ENCODE data around the gene KLHL13. TPM values are rescaled to one million over a fixed set of nuclear protein-coding genes. Genes with fewer than 3 reads are reported as not detected.

KLHL13 gene
- total and polyA plus RNA-seq, 2 of the 8 experiments (the other 6 are each of a cell fraction or from before 2014, with no cell fraction given), result 6.4 to 12.8 TPM

GRCh38 chrX:118108304-118108703 lies 8.3 kb downstream of the KLHL13 start:
- H3K79me1 ChIP-seq (ENCODE audit: low read depth, low read length), result no peaks in the 10 kb centered on the region
- no peak overlapping the region for H3K4me2 ChIP-seq (ENCODE audit: insufficient read depth in 1 of 2, low read depth in 2 of 2, low read length in 2 of 2)
- 94% methylated on average over 1 of the region's 1 CpG; no CpG with 5 or more reads in 1 of the 2 experiments for WGBS, 2 experiments (ENCODE audit: extremely low coverage in 1 of 2, insufficient coverage in 1 of 2, insufficient read length in 1 of 2, insufficient replicate concordance in 2 of 2, low coverage in 1 of 2, low lambda C conversion rate in 2 of 2, missing lambda C conversion rate in 1 of 2)
- no peak overlapping the region for H2BK12ac ChIP-seq (ENCODE audit: low read depth, low read length)
- no peak overlapping the region for H3K4ac ChIP-seq (replicated peaks; ENCODE audit: insufficient read length, low read depth, low read length)
- H3K4me3 ChIP-seq (ENCODE audit: extremely low read depth in 1 of 4, insufficient read depth in 2 of 4, low read depth in 3 of 4, low read length in 4 of 4), result no peak overlapping the region
- H2BK120ac ChIP-seq (replicated peaks; ENCODE audit: low read depth, low read length), result no peak overlapping the region
- H3K36me3 ChIP-seq (ENCODE audit: control insufficient read depth in 2 of 4, insufficient read depth in 4 of 4, low read length in 3 of 4), result no peaks in the 10 kb centered on the region
- FAIRE-seq (no peak), DNase-seq (ENCODE audit: low read depth in 1 of 2, low spot score in 2 of 2) (no peak)
- no peak overlapping the region for H2AFZ ChIP-seq (ENCODE audit: low read length)
- no peak overlapping the region for H2BK5ac ChIP-seq (ENCODE audit: low read depth, low read length)
- H3K18ac ChIP-seq (ENCODE audit: extremely low read depth, low read length), result no peak overlapping the region
- no peak overlapping the region for H4K91ac ChIP-seq (replicated peaks; ENCODE audit: insufficient read length, low read length)
- no peak overlapping the region for H3K23ac ChIP-seq (ENCODE audit: insufficient read length)
- no peak overlapping the region for H2AK5ac ChIP-seq (ENCODE audit: low read depth, low read length)
- no peaks in the 10 kb centered on the region for H3K79me2 ChIP-seq (ENCODE audit: control insufficient read depth in 1 of 2, insufficient read depth in 2 of 2, low read length in 2 of 2)
- CTCF ChIA-PET (ENCODE audit: partially characterized antibody), result no interaction called here
- no peaks in the 10 kb centered on the region for H3K9me3 ChIP-seq (ENCODE audit: insufficient read depth in 2 of 2, low read depth in 1 of 2, low read length in 1 of 2)
- H2BK20ac ChIP-seq (ENCODE audit: low read length), result no peak overlapping the region
- H2BK15ac ChIP-seq (ENCODE audit: low read length), result no peak overlapping the region
- POLR2A ChIA-PET (ENCODE audit: partially characterized antibody), result no interaction called here
- H3K23me2 ChIP-seq (ENCODE audit: low read depth, low read length), result no peaks in the 10 kb centered on the region
- H4K8ac ChIP-seq (ENCODE audit: extremely low read depth, insufficient read depth, low read length), result no peak overlapping the region
- H4K5ac ChIP-seq (ENCODE audit: insufficient read length, low read depth, low read length), result no peak overlapping the region
- no peak overlapping the region for H3K9ac ChIP-seq (replicated peaks in 1 of 4; ENCODE audit: extremely low read depth in 1 of 4, low read depth in 3 of 4, low read length in 3 of 4)
- H3K4me1 ChIP-seq (replicated peaks in 1 of 4; ENCODE audit: control insufficient read depth in 3 of 4, insufficient read depth in 4 of 4, low read length in 3 of 4), result no peaks in the 10 kb centered on the region
- no peaks in the 10 kb centered on the region for H4K20me1 ChIP-seq (replicated peaks in 1 of 2; ENCODE audit: control insufficient read depth in 1 of 2, insufficient read depth in 2 of 2, low read length in 2 of 2)
- H3K27ac ChIP-seq (ENCODE audit: low read depth, low read length), result no peak overlapping the region
- H3K14ac ChIP-seq (ENCODE audit: insufficient read length), result no peak overlapping the region
- no peaks in the 10 kb centered on the region for H3K27me3 ChIP-seq (replicated peaks in 1 of 4; ENCODE audit: control insufficient read depth in 3 of 4, extremely low read depth in 1 of 4, insufficient read depth in 3 of 4, low read length in 3 of 4)
- no peak overlapping the region for H3K56ac ChIP-seq (replicated peaks; ENCODE audit: insufficient read length, low read depth, low read length)
- TF ChIP-seq SIX5 (IDR thresholded peaks at IDR 0.05; ENCODE audit: low read depth, low read length) (no peak), BRCA1 (IDR thresholded peaks at IDR 0.05; ENCODE audit: low read depth, low read length) (no peak)

Data from H1 (cell line).